ENCODE results near the gene AGMAT.

DNA sequence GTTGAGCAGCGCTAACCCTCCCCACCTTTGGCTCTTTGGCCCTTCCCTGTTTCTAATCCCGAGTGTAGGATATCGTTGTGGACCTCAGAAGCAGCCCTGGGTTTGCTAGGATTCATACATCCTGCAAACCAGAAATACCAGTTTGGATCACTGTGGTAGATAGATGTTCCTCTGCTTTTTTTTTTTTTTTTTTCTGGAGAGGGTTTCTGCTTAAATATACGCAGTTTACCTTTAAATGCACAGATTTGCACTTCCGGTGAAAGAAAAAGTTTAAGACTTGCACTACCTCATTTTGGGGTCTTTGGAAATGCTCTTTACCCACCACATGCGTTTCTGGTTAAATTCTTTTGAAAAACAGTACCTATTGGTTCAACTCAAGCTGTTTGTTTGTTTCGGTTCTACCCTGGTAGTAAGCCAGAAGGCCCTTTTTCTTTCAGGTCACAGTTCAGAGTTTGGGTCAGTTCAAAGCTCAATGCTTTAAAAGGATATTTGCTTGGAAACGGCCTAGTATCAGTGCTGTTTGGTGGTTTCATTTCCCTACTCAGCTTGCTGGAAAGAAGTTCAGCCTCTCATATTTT lies 33.3 kb upstream of the AGMAT start:
- TF ChIP-seq ZNF205 (CRISPR knock-in tag; IDR thresholded peaks at IDR 0.05) (no peak), ZNF629 (CRISPR knock-in tag; conservative IDR thresholded peaks at IDR 0.05) (no peak)
